ENCODE results near the gene GSTK1.

Gene GSTK1

GRCh38 chr7:143256932-143257331 lies 6.3 kb upstream of the GSTK1 start:
- Histone ChIP-seq H3K9me3 (ENCODE audit: control insufficient read depth, insufficient read depth, low read depth, low read length) (no peaks in the 10 kb centered on the region), H3K27ac (ENCODE audit: extremely low read depth, low read depth, low read length) (no peak overlapping the region), H3K4me1 (ENCODE audit: control insufficient read depth, insufficient read depth, low read length) (no peaks in the 10 kb centered on the region), H3K4me3 (ENCODE audit: low read depth, low read length) (no peak overlapping the region), H3K36me3 (ENCODE audit: control insufficient read depth in 2 of 2, insufficient read depth in 1 of 2, low read length in 2 of 2) (no peaks in the 10 kb centered on the region)
- POLR2A ChIA-PET = no interaction called here
- TF ChIP-seq ZBTB21 (tag by site-specific recombination; IDR thresholded peaks at IDR 0.05) (no peak), SP2 (tag by site-specific recombination; IDR thresholded peaks at IDR 0.05) (no peak), ZNF837 (tag by site-specific recombination; IDR thresholded peaks at IDR 0.05) (no peak)
- CTCF ChIA-PET = interaction anchor here (5.3 kb wide), 1 partner anchor 17 kb away, joined by 56 read pairs; no protein-coding TSS in a partner anchor

- ChIA-PET CTCF (interaction anchor here (1.2 to 5.3 kb wide), 2 partner anchors 17 to 47 kb away, joined by 3 to 56 read pairs; no protein-coding TSS in a partner anchor), POLR2A (no interaction called here)
- no peak overlapping the region for H3K4me3 ChIP-seq (ENCODE audit: low read depth, low read length)
- no peak overlapping the region for H3K27ac ChIP-seq (ENCODE audit: extremely low read depth, low read depth, low read length)
- H3K4me1 ChIP-seq (ENCODE audit: control insufficient read depth, insufficient read depth, low read length) = no peaks in the 10 kb centered on the region
- TF ChIP-seq ZNF600 (tag by site-specific recombination; IDR thresholded peaks at IDR 0.05) (peak; percentile 40), ZFP69B (tag by site-specific recombination; IDR thresholded peaks at IDR 0.05) (no peak), PRDM6 (tag by site-specific recombination; IDR thresholded peaks at IDR 0.05) (peak; percentile 78), ZNF341 (tag by site-specific recombination; IDR thresholded peaks at IDR 0.05; ENCODE audit: low read depth) (no peak), ZNF585B (tag by site-specific recombination; IDR thresholded peaks at IDR 0.05) (no peak), ZBTB8A (tag by site-specific recombination; IDR thresholded peaks at IDR 0.05) (no peak), ZNF623 (tag by site-specific recombination; IDR thresholded peaks at IDR 0.05) (no peak), ZNF2 (tag by site-specific recombination; IDR thresholded peaks at IDR 0.05) (peak; percentile 64; the same call in 1 of the 2 replicates)
- no peaks in the 10 kb centered on the region for H3K36me3 ChIP-seq (ENCODE audit: control insufficient read depth in 2 of 2, insufficient read depth in 1 of 2, low read length in 2 of 2)
- H3K9me3 ChIP-seq (ENCODE audit: control insufficient read depth, insufficient read depth, low read depth, low read length) = no peaks in the 10 kb centered on the region
These were observed 5.7 kb upstream of the GSTK1 start for GRCh38 chr7:143257501-143257900.

- CTCF ChIA-PET = interaction anchor here (0.6 to 5.3 kb wide), 7 partner anchors 11 to 668 kb away, joined by 3 to 56 read pairs (median 4); no protein-coding TSS in a partner anchor
- POLR2A ChIA-PET = no interaction called here
- TF ChIP-seq ZFP37 (tag by site-specific recombination; IDR thresholded peaks at IDR 0.05) (no peak), SP3 (tag by site-specific recombination; IDR thresholded peaks at IDR 0.05) (no peak), ZNF423 (tag by site-specific recombination; IDR thresholded peaks at IDR 0.05) (no peak), ZBTB49 (tag by site-specific recombination; IDR thresholded peaks at IDR 0.05; ENCODE audit: low read depth) (no peak), ZNF658 (tag by site-specific recombination; IDR thresholded peaks at IDR 0.05) (no peak), ZSCAN16 (tag by site-specific recombination; IDR thresholded peaks at IDR 0.05) (no peak), ZBTB10 (tag by site-specific recombination; IDR thresholded peaks at IDR 0.05) (no peak), ZNF16 (tag by site-specific recombination; IDR thresholded peaks at IDR 0.05; ENCODE audit: low read depth) (no peak), KLF10 (tag by site-specific recombination; IDR thresholded peaks at IDR 0.05) (no peak), SCRT2 (tag by site-specific recombination; IDR thresholded peaks at IDR 0.05) (no peak), ZBTB26 (tag by site-specific recombination; optimal IDR thresholded peaks at IDR 0.05) (no peak), ZNF292 (tag by site-specific recombination; IDR thresholded peaks at IDR 0.05; ENCODE audit: borderline replicate concordance, low read depth) (no peak)
- H3K4me1 ChIP-seq (ENCODE audit: control insufficient read depth, insufficient read depth, low read length) = no peaks in the 10 kb centered on the region
- H3K36me3 ChIP-seq (ENCODE audit: control insufficient read depth in 2 of 2, insufficient read depth in 1 of 2, low read length in 2 of 2) = no peaks in the 10 kb centered on the region
- H3K4me3 ChIP-seq (ENCODE audit: low read depth, low read length) = no peak overlapping the region
- no peaks in the 10 kb centered on the region for H3K9me3 ChIP-seq (ENCODE audit: control insufficient read depth, insufficient read depth, low read depth, low read length)
- H3K27ac ChIP-seq (ENCODE audit: extremely low read depth, low read depth, low read length) = no peak overlapping the region
These were observed 4.4 kb upstream of the GSTK1 start for GRCh38 chr7:143258831-143259230.

Data from HEK293 (cell line).